H1 (cell line): ENCODE measurements around the gene NKG7. TPM values are rescaled to one million over a fixed set of nuclear protein-coding genes. Genes with fewer than 3 reads are reported as not detected.

Experiments used
- CTCF ChIA-PET: fragments of 300-600 bp; sonication (Branson Sonifier 250); formaldehyde crosslinking; loops from one replicate; lab custom pipeline; 2021; ENCODE audit not compliant: partially characterized antibody; lab: Charles Lee
- POLR2A ChIA-PET: fragments of 300-600 bp; sonication (Branson Sonifier 250); formaldehyde crosslinking; loops from one replicate; lab custom pipeline; 2021; ENCODE audit warnings: inconsistent platforms; ENCODE audit not compliant: partially characterized antibody; lab: Charles Lee
- DNase-seq, 2 experiments: peaks; one replicate each; pipeline versions ENCODE4 v3.0.0 to v3.0.0-alpha.2; 2010 to 2022; ENCODE audit warnings: low spot score in 2 of 2, low read depth in 1 of 2, mixed read lengths in 1 of 2
- FAIRE-seq: peaks from 2 replicates; lab custom pipeline; 2011; peaks lifted over from hg19 to GRCh38; lab: Jason Lieb, UNC
- H2AFZ ChIP-seq: 2 replicates; pipeline ENCODE4 v1.8.1; 2012; ENCODE audit warnings: low read length, inconsistent platforms
- H2AK5ac ChIP-seq: 2 replicates; pipeline ENCODE4 v1.6.1; 2013; ENCODE audit warnings: low read depth, low read length
- H2BK120ac ChIP-seq: replicated peaks from 2 replicates; pipeline ENCODE3; 2013; ENCODE audit warnings: low read depth, low read length, inconsistent platforms
- H2BK12ac ChIP-seq: 2 replicates; pipeline ENCODE4 v1.6.1; 2013; ENCODE audit warnings: low read depth, low read length
- H2BK15ac ChIP-seq: 2 replicates; pipeline ENCODE4 v1.6.1; 2013; ENCODE audit warnings: low read length
- H2BK20ac ChIP-seq: 2 replicates; pipeline ENCODE4 v1.6.1; 2013; ENCODE audit warnings: low read length
- H2BK5ac ChIP-seq: 2 replicates; pipeline ENCODE4 v1.6.1; 2013; ENCODE audit warnings: low read depth, low read length
- H3K14ac ChIP-seq: 2 replicates; pipeline ENCODE4 v1.6.1; 2013; ENCODE audit warnings: inconsistent platforms; ENCODE audit not compliant: insufficient read length
- H3K18ac ChIP-seq: 2 replicates; pipeline ENCODE4 v1.6.1; 2013; ENCODE audit warnings: low read length; ENCODE audit errors: extremely low read depth
- H3K23ac ChIP-seq: 2 replicates; pipeline ENCODE4 v1.6.1; 2013; ENCODE audit warnings: inconsistent platforms; ENCODE audit not compliant: insufficient read length
- H3K23me2 ChIP-seq: 2 replicates; pipeline ENCODE4 v1.6.1; 2013; ENCODE audit warnings: low read depth, low read length
- H3K27ac ChIP-seq: 2 replicates; pipeline ENCODE4 v1.6.1; 2011; ENCODE audit warnings: low read depth, low read length, inconsistent platforms
- H3K27me3 ChIP-seq, 4 experiments: replicated peaks in 1 of 4; 1 replicate in 1 of 4; 2 replicates in 3 of 4; pipeline versions ENCODE4 v1.6.1 to v1.8.1; 2011 to 2013; ENCODE audit warnings: low read length in 3 of 4, mild to moderate bottlenecking in 3 of 4, inconsistent platforms in 2 of 4, mixed read lengths in 2 of 4, moderate library complexity in 1 of 4; ENCODE audit not compliant: control insufficient read depth in 3 of 4, insufficient read depth in 3 of 4; ENCODE audit errors: extremely low read depth in 1 of 4
- H3K36me3 ChIP-seq, 4 experiments: 2 replicates each; pipeline versions ENCODE4 v1.6.1 to v1.8.1; 2011 to 2013; ENCODE audit warnings: mild to moderate bottlenecking in 4 of 4, low read length in 3 of 4, moderate library complexity in 2 of 4, control low read depth in 1 of 4, inconsistent platforms in 1 of 4; ENCODE audit not compliant: insufficient read depth in 4 of 4, control insufficient read depth in 2 of 4
- H3K4ac ChIP-seq: replicated peaks from 2 replicates; pipeline ENCODE3; 2013; ENCODE audit warnings: low read length, low read depth, mixed read lengths, inconsistent platforms; ENCODE audit not compliant: insufficient read length
- H3K4me1 ChIP-seq, 4 experiments: replicated peaks in 1 of 4; 1 replicate in 1 of 4; 2 replicates in 3 of 4; pipeline versions ENCODE4 v1.6.1 to v1.8.1; 2011 to 2013; ENCODE audit warnings: low read length in 3 of 4, inconsistent platforms in 2 of 4, mixed read lengths in 1 of 4; ENCODE audit not compliant: insufficient read depth in 4 of 4, control insufficient read depth in 3 of 4
- H3K4me2 ChIP-seq, 2 experiments: 2 replicates each; pipeline versions ENCODE4 v1.6.1 to v1.8.1; 2011 to 2013; ENCODE audit warnings: low read depth in 2 of 2, low read length in 2 of 2, control low read depth in 1 of 2, inconsistent platforms in 1 of 2, mild to moderate bottlenecking in 1 of 2; ENCODE audit not compliant: insufficient read depth in 1 of 2
- H3K4me3 ChIP-seq, 4 experiments: fragments of 200-600, 300-600 bp in 1 of 4; sonication (generic), shearing (Covaris generic), sonication (Bioruptor Twin) in 1 of 4; 2 replicates each; pipeline versions ENCODE4 v1.5.1 to v1.8.1; 2011 to 2016; ENCODE audit warnings: low read length in 4 of 4, low read depth in 3 of 4, control low read depth in 2 of 4, inconsistent platforms in 2 of 4, mild to moderate bottlenecking in 2 of 4, mixed read lengths in 1 of 4, moderate library complexity in 1 of 4; ENCODE audit not compliant: insufficient read depth in 2 of 4; ENCODE audit errors: extremely low read depth in 1 of 4
- H3K56ac ChIP-seq: replicated peaks from 2 replicates; pipeline ENCODE3; 2013; ENCODE audit warnings: low read depth, mild to moderate bottlenecking, mixed read lengths, low read length, inconsistent platforms; ENCODE audit not compliant: insufficient read length
- H3K79me1 ChIP-seq: 2 replicates; pipeline ENCODE4 v1.6.1; 2013; ENCODE audit warnings: low read depth, low read length, control low read depth
- H3K79me2 ChIP-seq, 2 experiments: 2 replicates each; pipeline versions ENCODE4 v1.6.1 to v1.8.1; 2012 to 2013; ENCODE audit warnings: low read length in 2 of 2, mild to moderate bottlenecking in 2 of 2, inconsistent platforms in 1 of 2; ENCODE audit not compliant: insufficient read depth in 2 of 2, control insufficient read depth in 1 of 2
- H3K9ac ChIP-seq, 4 experiments: replicated peaks in 1 of 4; 1 replicate in 1 of 4; 2 replicates in 3 of 4; pipeline versions ENCODE4 v1.6.1 to v1.8.1; 2011 to 2013; ENCODE audit warnings: low read depth in 3 of 4, low read length in 3 of 4, control low read depth in 2 of 4, mild to moderate bottlenecking in 2 of 4, moderate library complexity in 2 of 4, inconsistent platforms in 1 of 4; ENCODE audit errors: extremely low read depth in 1 of 4
- H3K9me3 ChIP-seq, 2 experiments: 2 replicates each; pipeline versions ENCODE4 v1.6.1 to v1.8.1; 2012 to 2013; ENCODE audit warnings: mild to moderate bottlenecking in 2 of 2, moderate library complexity in 2 of 2, control low read depth in 1 of 2, inconsistent platforms in 1 of 2, low read depth in 1 of 2, low read length in 1 of 2, mixed read lengths in 1 of 2; ENCODE audit not compliant: insufficient read depth in 2 of 2
- H4K20me1 ChIP-seq, 2 experiments: replicated peaks in 1 of 2; 2 replicates each; pipeline versions ENCODE3 to v1.8.1; 2011 to 2013; ENCODE audit warnings: inconsistent platforms in 2 of 2, low read length in 2 of 2, mild to moderate bottlenecking in 1 of 2; ENCODE audit not compliant: insufficient read depth in 2 of 2, control insufficient read depth in 1 of 2
- H4K5ac ChIP-seq: 2 replicates; pipeline ENCODE4 v1.6.1; 2013; ENCODE audit warnings: low read length, low read depth, mixed read lengths, inconsistent platforms; ENCODE audit not compliant: insufficient read length
- H4K8ac ChIP-seq: 2 replicates; pipeline ENCODE4 v1.8.0; 2013; ENCODE audit warnings: mild to moderate bottlenecking, moderate library complexity, low read length, inconsistent platforms; ENCODE audit not compliant: insufficient read depth; ENCODE audit errors: extremely low read depth
- H4K91ac ChIP-seq: replicated peaks from 2 replicates; pipeline ENCODE3; 2013; ENCODE audit warnings: low read length, mixed read lengths, inconsistent platforms; ENCODE audit not compliant: insufficient read length
- BACH1 ChIP-seq: IDR thresholded peaks from 2 replicates; pipeline ENCODE4 v1.6.1; 2012; ENCODE audit warnings: low read length, improper control_type of control experiment
- JUND ChIP-seq: IDR thresholded peaks from 2 replicates; pipeline ENCODE4 v1.6.1; 2011; ENCODE audit warnings: mild to moderate bottlenecking, improper control_type of control experiment, low read length
- KDM4A ChIP-seq: IDR thresholded peaks from one replicate; pipeline ENCODE4 v1.7.1; 2012; ENCODE audit warnings: low read depth, mild to moderate bottlenecking, moderate library complexity, low read length, inconsistent platforms; ENCODE audit not compliant: severe bottlenecking
- NRF1 ChIP-seq: IDR thresholded peaks from 2 replicates; pipeline ENCODE4 v1.6.1; 2011; ENCODE audit warnings: mild to moderate bottlenecking, low read depth, low read length, improper control_type of control experiment
- POLR2A ChIP-seq, 2 experiments: IDR thresholded peaks; 1 replicate in 1 of 2; 2 replicates in 1 of 2; pipeline ENCODE4 v1.6.1; 2011; ENCODE audit warnings: low read depth in 2 of 2, low read length in 2 of 2, mild to moderate bottlenecking in 2 of 2; ENCODE audit errors: control extremely low read depth in 1 of 2
- POLR2AphosphoS5 ChIP-seq: IDR thresholded peaks from 2 replicates; pipeline ENCODE4 v1.6.1; 2011; ENCODE audit warnings: low read depth, low read length
- RBBP5 ChIP-seq: IDR thresholded peaks from 2 replicates; pipeline ENCODE4 v1.7.1; 2012; ENCODE audit warnings: low read depth, mild to moderate bottlenecking, inconsistent platforms, low read length, moderate library complexity, borderline replicate concordance
- SIN3A ChIP-seq, 2 experiments: IDR thresholded peaks in 1 of 2; conservative IDR thresholded peaks in 1 of 2; 2 replicates each; pipeline ENCODE4 v1.6.1; 2011 to 2012; ENCODE audit warnings: low read length in 2 of 2, improper control_type of control experiment in 1 of 2, low read depth in 1 of 2, mild to moderate bottlenecking in 1 of 2
- SP1 ChIP-seq: IDR thresholded peaks from 2 replicates; pipeline ENCODE4 v1.6.1; 2011; ENCODE audit warnings: low read depth, low read length
- SRF ChIP-seq: IDR thresholded peaks from 2 replicates; pipeline ENCODE4 v1.6.1; 2011; ENCODE audit warnings: mild to moderate bottlenecking, low read depth, low read length, moderate library complexity
- TAF1 ChIP-seq: IDR thresholded peaks from 2 replicates; pipeline ENCODE4 v1.6.1; 2011; ENCODE audit warnings: mild to moderate bottlenecking, low read depth, low read length
- WGBS, 2 experiments: shearing (Covaris generic) in 1 of 2; methylation state at CpG; one replicate each; pipeline versions ENCODE4 v1.1.6 to v1.1.7; 2013 to 2015; ENCODE audit warnings: low lambda C conversion rate in 2 of 2, mixed read lengths in 2 of 2, inconsistent platforms in 1 of 2, low coverage in 1 of 2, missing lambda C conversion rate in 1 of 2; ENCODE audit not compliant: insufficient replicate concordance in 2 of 2, insufficient coverage in 1 of 2, insufficient read length in 1 of 2; ENCODE audit errors: extremely low coverage in 1 of 2, missing lambda C conversion rate in 1 of 2; 5-methylcytosine and 5-hydroxymethylcytosine counted together
- polyA plus RNA-seq, 7 experiments: library from polyadenylated mRNA; depleted of rRNA in 3 of 7; stranded (reverse) in 5 of 7; unstranded in 2 of 7; fragments of >200 nt in 5 of 7; fragments of 200-250 nt in 2 of 7; gene quantifications; 1 replicate in 5 of 7; 2 replicates in 1 of 7; 4 replicates in 1 of 7; pipeline versions ENCODE4 v1.2.1 to v1.2.3, GENCODE V29; 2011 to 2013; ENCODE audit warnings: missing spikeins in 2 of 7, mixed read lengths in 2 of 7
- total RNA-seq: library from RNA; stranded (reverse); fragmentation: NEBNext Ultra II Directional; extraction: Animal tissue kit (Norgen Biotek cat#: 25700); gene quantifications from 2 replicates; pipeline ENCODE4 v1.2.1, GENCODE V29; 2021

Gene NKG7
- total and polyA plus RNA-seq, 2 of the 8 experiments (the other 6 are each of a cell fraction or from before 2014, with no cell fraction given), result not detected

DNA sequence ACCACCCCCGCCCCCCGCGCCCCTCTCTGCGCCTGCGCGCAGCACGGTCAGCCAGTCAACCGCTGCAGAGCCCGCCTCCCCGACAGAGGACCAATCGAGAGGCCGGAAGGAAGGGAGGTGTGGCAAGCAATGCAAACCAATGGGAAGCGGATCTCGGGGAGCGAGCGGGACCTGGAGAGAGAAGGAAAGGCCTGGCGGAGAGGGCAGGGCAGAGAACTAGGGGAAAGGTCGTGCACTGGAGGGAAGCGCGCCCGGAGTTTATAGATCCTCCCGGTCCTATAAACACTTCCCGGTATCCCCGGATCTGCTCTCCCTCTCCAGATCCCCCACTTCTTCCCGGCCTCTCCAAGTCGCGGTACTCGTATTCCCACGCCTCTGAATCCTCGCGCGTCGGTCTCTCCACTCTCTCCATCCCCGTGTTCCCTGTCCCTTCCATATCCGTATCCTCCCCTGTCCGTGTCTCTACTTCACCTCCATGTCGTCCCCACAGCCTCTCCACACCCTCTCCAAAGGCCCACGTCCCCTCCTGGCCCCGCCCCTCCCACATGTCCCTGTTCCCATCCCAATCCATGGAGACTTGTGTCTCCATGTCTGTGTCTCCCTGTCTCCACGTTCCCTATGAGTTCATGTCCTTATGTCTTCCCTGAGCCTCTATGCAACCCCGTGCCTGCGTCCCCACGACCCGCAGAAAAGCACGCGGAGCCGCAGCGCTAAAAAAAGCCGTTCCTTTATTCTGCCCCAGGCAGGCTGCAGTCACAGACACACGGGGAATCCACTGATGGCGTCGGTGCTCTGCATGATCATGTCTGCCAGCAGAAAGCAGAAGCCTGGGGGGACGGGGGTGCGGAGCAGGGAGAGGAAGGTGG lies 5.8 kb downstream of the NKG7 start:
- H3K79me1 ChIP-seq, result no peaks in the 10 kb centered on the region
- peak overlapping the region; percentile 87 to 97 for H3K4me2 ChIP-seq
- ChIA-PET POLR2A (interaction anchor here (0.8 to 2.9 kb wide), 7 partner anchors 10 to 208 kb away, joined by 3 to 13 read pairs (median 5); partner anchors contain the start of gene VSIG10L), CTCF (interaction anchor here (0.8 to 3.5 kb wide), 5 partner anchors 15 to 54 kb away, joined by 3 to 14 read pairs (median 3); no protein-coding TSS in a partner anchor)
- 0 out of 2 replicates have a peak overlapping the region, but pooled peaks have one; percentile 0 for H3K27ac ChIP-seq
- peak overlapping the region; percentile 96 for H3K18ac ChIP-seq
- no peak overlapping the region for H2BK15ac ChIP-seq
- H3K4me3 ChIP-seq, result peak overlapping the region; percentile 79 to 97 (median 90)
- peak overlapping the region; percentile 93 for H4K5ac ChIP-seq
- no peak overlapping the region for H3K23ac ChIP-seq
- H3K9ac ChIP-seq, result peak overlapping the region; percentile 64 to 72 (median 68)
- peak overlapping the region; percentile 74 for H3K14ac ChIP-seq
- no peaks in the 10 kb centered on the region for H3K79me2 ChIP-seq
- no peak overlapping the region; the same call in 1 of the 2 replicates for H2AFZ ChIP-seq
- H2BK5ac ChIP-seq, result peak overlapping the region; percentile 91
- H3K4me1 ChIP-seq, result peaks cover 2 to 18% (median 11%) of the 10 kb centered on the region in 4 experiments
- H4K91ac ChIP-seq, result peak overlapping the region; percentile 100
- DNase-seq (peak; percentile 93 to 95), FAIRE-seq (no peak)
- H2BK12ac ChIP-seq, result no peak overlapping the region; the same call in 1 of the 2 replicates
- peak overlapping the region; percentile 63 for H4K8ac ChIP-seq
- 1% methylated on average over 51 of the region's 54 CpGs; no CpG with 5 or more reads in 1 of the 2 experiments for WGBS, 2 experiments
- H3K9me3 ChIP-seq, result no peaks in the 10 kb centered on the region
- peak overlapping the region; percentile 79 for H3K56ac ChIP-seq
- peak overlapping the region; percentile 89 for H3K4ac ChIP-seq
- peaks cover 18% of the 10 kb centered on the region for H3K23me2 ChIP-seq
- no peaks in the 10 kb centered on the region for H3K27me3 ChIP-seq
- H4K20me1 ChIP-seq, result no peaks in the 10 kb centered on the region
- no peak overlapping the region for H2BK20ac ChIP-seq
- no peaks in the 10 kb centered on the region for H3K36me3 ChIP-seq
- no peak overlapping the region for H2AK5ac ChIP-seq
- H2BK120ac ChIP-seq, result no peak overlapping the region
- TF ChIP-seq KDM4A, result peak; percentile 17
- peak in 1 of 2 experiments; percentile 22; a peak in 2 of 4 replicates for TF ChIP-seq SIN3A (conservative IDR thresholded peaks at IDR 0.05 in 1 of 2, IDR thresholded peaks at IDR 0.05 in 1 of 2; ENCODE audit: low read depth in 1 of 2, low read length in 2 of 2)
- peak; percentile 68 for TF ChIP-seq RBBP5
- TF ChIP-seq NRF1, result peak; percentile 55
- TF ChIP-seq BACH1, result peak; percentile 34; the same call in 1 of the 2 replicates
- no peak for TF ChIP-seq SRF
- peak in 1 of 2 experiments; percentile 90; a peak in 2 of 3 replicates for TF ChIP-seq POLR2A (IDR thresholded peaks at IDR 0.05; ENCODE audit: control extremely low read depth in 1 of 2, low read depth in 2 of 2, low read length in 2 of 2)
- TF ChIP-seq TAF1, result peak; percentile 81
- TF ChIP-seq SP1, result peak; percentile 75; the same call in 1 of the 2 replicates
- no peak for TF ChIP-seq JUND
- peak; percentile 86 for TF ChIP-seq POLR2AphosphoS5
